Choroid plexus epithelial cell (primary cell): Measurements from ENCODE around the gene RALGPS1.

Experiments
- DNase-seq: peaks from one replicate; pipeline ENCODE4 v3.0.0-alpha.2; 2010; ENCODE audit warnings: low read depth
- H3K4me3 ChIP-seq: 2 replicates; pipeline ENCODE4 v1.5.1; 2011; ENCODE audit warnings: low read depth, mild to moderate bottlenecking, control low read depth, low read length, moderate library complexity
- CTCF ChIP-seq: conservative IDR thresholded peaks from 2 replicates; pipeline ENCODE4 v1.5.1; 2011; ENCODE audit warnings: low read depth, mild to moderate bottlenecking, control low read depth, inconsistent platforms, low read length, moderate library complexity

Gene RALGPS1

GRCh38 chr9:127224883-127225739, 310.5 kb downstream of the RALGPS1 start:
- DNase-seq, result peak; percentile 92
- peak overlapping the region; percentile 62 for H3K4me3 ChIP-seq
- no peak for TF ChIP-seq CTCF

- H3K4me3 ChIP-seq, result peak overlapping the region; percentile 62
- no peak for TF ChIP-seq CTCF
- peak; percentile 23 for DNase-seq
Observed at GRCh38 chr9:127225801-127226625, 311.4 kb downstream of the RALGPS1 start.

- TF ChIP-seq CTCF, result no peak
- no peak overlapping the region for H3K4me3 ChIP-seq
- DNase-seq, result no peak
Observed at GRCh38 chr9:127229691-127230417, 315.3 kb downstream of the RALGPS1 start.

GRCh38 chr9:127231666-127232065, 317.1 kb downstream of the RALGPS1 start:
- no peak for TF ChIP-seq CTCF
- no peak overlapping the region for H3K4me3 ChIP-seq
- no peak for DNase-seq

GRCh38 chr9:127232833-127233549, 318.4 kb downstream of the RALGPS1 start:
- DNase-seq, result no peak
- H3K4me3 ChIP-seq, result no peak overlapping the region
- TF ChIP-seq CTCF, result no peak

- DNase-seq, result no peak
- no peak for TF ChIP-seq CTCF
Observed at GRCh38 chr9:127233550-127233949, 319.0 kb downstream of the RALGPS1 start.

More at GRCh38 chr9:127233550-127233949, 319.0 kb downstream of the RALGPS1 start:
- no peak overlapping the region for H3K4me3 ChIP-seq
